Measurements from ENCODE around the gene OSBPL9. TPM values are rescaled to one million over a fixed set of nuclear protein-coding genes. Genes with fewer than 3 reads are reported as not detected.

OSBPL9 gene
- total RNA-seq, 1 donor from 2014 or later: 103 TPM

DNA sequence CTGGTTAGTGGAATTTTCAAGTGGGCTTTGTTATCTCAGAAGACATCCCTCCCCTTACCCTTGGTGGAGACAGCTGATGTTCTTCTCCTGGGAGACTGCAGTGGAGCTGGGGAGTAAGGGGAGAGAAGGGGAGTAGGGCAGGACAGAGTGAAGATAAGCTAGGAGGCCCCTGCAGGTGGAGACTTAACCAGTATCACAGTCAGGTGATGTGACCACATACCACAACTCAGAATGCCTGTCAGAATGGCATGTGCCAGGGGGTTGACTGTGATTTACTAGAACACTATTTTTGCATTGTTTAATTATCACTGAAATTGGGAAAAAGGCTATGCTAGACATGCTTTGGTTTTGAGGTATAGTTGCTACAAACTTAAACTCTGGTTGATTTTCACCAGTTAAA is 137.1 kb downstream of the OSBPL9 start:
- no peak for DNase-seq (ENCODE audit: extremely low spot score, unreplicated experiment)
- TF ChIP-seq, protein P1, sequence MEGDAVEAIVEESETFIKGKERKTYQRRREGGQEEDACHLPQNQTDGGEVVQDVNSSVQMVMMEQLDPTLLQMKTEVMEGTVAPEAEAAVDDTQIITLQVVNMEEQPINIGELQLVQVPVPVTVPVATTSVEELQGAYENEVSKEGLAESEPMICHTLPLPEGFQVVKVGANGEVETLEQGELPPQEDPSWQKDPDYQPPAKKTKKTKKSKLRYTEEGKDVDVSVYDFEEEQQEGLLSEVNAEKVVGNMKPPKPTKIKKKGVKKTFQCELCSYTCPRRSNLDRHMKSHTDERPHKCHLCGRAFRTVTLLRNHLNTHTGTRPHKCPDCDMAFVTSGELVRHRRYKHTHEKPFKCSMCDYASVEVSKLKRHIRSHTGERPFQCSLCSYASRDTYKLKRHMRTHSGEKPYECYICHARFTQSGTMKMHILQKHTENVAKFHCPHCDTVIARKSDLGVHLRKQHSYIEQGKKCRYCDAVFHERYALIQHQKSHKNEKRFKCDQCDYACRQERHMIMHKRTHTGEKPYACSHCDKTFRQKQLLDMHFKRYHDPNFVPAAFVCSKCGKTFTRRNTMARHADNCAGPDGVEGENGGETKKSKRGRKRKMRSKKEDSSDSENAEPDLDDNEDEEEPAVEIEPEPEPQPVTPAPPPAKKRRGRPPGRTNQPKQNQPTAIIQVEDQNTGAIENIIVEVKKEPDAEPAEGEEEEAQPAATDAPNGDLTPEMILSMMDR (IDR thresholded peaks at IDR 0.05): no peak
- no peak overlapping the region for H3K4me3 Mint-ChIP-seq (ENCODE audit: unreplicated experiment)
- H3K4me1 Mint-ChIP-seq (ENCODE audit: unreplicated experiment): peaks cover 26% of the 10 kb centered on the region
- H3K36me3 Mint-ChIP-seq (ENCODE audit: unreplicated experiment): peaks cover 43% of the 10 kb centered on the region
- H3K9me3 Mint-ChIP-seq (ENCODE audit: unreplicated experiment): peaks cover 13% of the 10 kb centered on the region
- no peak overlapping the region for H3K27ac Mint-ChIP-seq (ENCODE audit: unreplicated experiment)
- no peaks in the 10 kb centered on the region for H3K27me3 Mint-ChIP-seq (ENCODE audit: unreplicated experiment)

GRCh38 chr1:51754666-51755065 is 137.8 kb downstream of the OSBPL9 start:
- DNase-seq (ENCODE audit: extremely low spot score, unreplicated experiment): no peak
- peaks cover 43% of the 10 kb centered on the region for H3K36me3 Mint-ChIP-seq (ENCODE audit: unreplicated experiment)

DNA sequence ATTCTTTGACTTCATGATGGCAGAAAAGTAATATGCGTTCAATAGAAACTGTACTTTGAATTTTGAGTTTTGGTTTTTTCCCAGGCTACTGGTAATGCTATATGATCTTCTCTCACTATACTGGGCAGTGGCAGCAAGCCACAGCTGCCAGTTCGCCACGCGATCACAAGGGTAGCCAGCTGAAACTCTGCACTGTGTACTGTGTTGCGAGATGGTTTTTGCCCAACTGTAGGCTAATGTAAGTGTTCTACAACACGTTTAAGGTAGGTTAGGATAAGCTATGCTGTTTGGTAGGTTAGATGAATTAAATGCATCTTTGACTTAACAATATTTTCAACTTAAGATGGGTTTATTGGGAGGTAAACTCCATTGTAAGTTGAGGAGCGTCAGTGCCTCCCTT is 138.5 kb downstream of the OSBPL9 start:
- no peak overlapping the region for H3K4me3 Mint-ChIP-seq (ENCODE audit: unreplicated experiment)
- TF ChIP-seq, protein P1 (IDR thresholded peaks at IDR 0.05): no peak
- H3K9me3 Mint-ChIP-seq (ENCODE audit: unreplicated experiment): peaks cover 13% of the 10 kb centered on the region
- peaks cover 45% of the 10 kb centered on the region for H3K36me3 Mint-ChIP-seq (ENCODE audit: unreplicated experiment)
- H3K4me1 Mint-ChIP-seq (ENCODE audit: unreplicated experiment): peaks cover 32% of the 10 kb centered on the region
- H3K27me3 Mint-ChIP-seq (ENCODE audit: unreplicated experiment): no peaks in the 10 kb centered on the region
- no peak for DNase-seq (ENCODE audit: extremely low spot score, unreplicated experiment)
- H3K27ac Mint-ChIP-seq (ENCODE audit: unreplicated experiment): no peak overlapping the region

More at GRCh38 chr1:51754666-51755065, 137.8 kb downstream of the OSBPL9 start:
- Mint-ChIP-seq H3K27me3 (ENCODE audit: unreplicated experiment) (no peaks in the 10 kb centered on the region), H3K27ac (ENCODE audit: unreplicated experiment) (no peak overlapping the region), H3K4me1 (ENCODE audit: unreplicated experiment) (peaks cover 31% of the 10 kb centered on the region), H3K4me3 (ENCODE audit: unreplicated experiment) (no peak overlapping the region), H3K9me3 (ENCODE audit: unreplicated experiment) (peaks cover 13% of the 10 kb centered on the region)
- TF ChIP-seq, protein P1 (IDR thresholded peaks at IDR 0.05): no peak

DNA sequence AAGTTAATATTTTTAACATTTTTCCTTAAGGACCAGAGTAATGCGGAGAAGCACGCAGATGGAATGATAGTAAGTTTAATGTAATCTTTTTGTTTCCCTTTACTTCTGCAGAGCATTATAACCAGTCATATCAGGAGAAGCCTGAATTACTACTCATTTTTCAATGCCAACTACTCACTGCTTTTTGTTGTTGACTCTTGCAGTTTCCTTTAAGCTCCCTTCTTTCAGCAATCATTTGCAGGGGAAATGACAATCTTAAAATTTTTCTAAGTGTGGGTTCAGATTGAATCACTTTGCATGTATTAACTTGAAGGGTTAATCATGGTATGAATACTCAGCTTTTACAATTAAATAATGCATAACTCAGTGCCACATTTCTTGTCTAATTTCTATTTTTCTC is 139.4 kb downstream of the OSBPL9 start:
- Mint-ChIP-seq H3K27ac (ENCODE audit: unreplicated experiment) (peak overlapping the region; percentile 38), H3K27me3 (ENCODE audit: unreplicated experiment) (no peaks in the 10 kb centered on the region), H3K4me1 (ENCODE audit: unreplicated experiment) (peaks cover 36% of the 10 kb centered on the region), H3K36me3 (ENCODE audit: unreplicated experiment) (peaks cover 47% of the 10 kb centered on the region), H3K9me3 (ENCODE audit: unreplicated experiment) (peaks cover 13% of the 10 kb centered on the region), H3K4me3 (ENCODE audit: unreplicated experiment) (no peak overlapping the region)
- DNase-seq (ENCODE audit: extremely low spot score, unreplicated experiment): no peak
- TF ChIP-seq, protein P1 (IDR thresholded peaks at IDR 0.05): no peak

DNA sequence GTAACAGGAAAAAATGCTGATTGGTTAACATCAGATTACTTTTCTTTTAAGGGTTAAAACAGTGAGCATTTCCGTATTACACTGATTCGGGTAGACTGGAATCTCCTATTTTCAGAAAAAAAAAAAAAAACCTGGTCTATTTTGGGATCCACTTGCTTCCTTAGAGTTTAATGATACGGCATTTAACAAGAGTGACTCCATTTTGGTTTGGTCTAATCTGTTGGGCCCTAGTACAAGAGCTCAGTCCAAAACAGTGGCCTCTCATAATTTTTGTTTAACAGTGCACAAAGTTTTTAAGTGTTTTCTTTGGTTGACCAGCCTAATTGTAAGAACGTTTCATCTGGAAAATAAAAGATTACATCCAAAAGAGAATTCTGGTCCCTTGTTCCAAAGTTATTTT is 141.4 kb downstream of the OSBPL9 start:
- DNase-seq (ENCODE audit: extremely low spot score, unreplicated experiment): no peak
- peaks cover 5% of the 10 kb centered on the region for H3K9me3 Mint-ChIP-seq (ENCODE audit: unreplicated experiment)
- TF ChIP-seq, protein P1 (IDR thresholded peaks at IDR 0.05): no peak
- peaks cover 36% of the 10 kb centered on the region for H3K4me1 Mint-ChIP-seq (ENCODE audit: unreplicated experiment)
- H3K4me3 Mint-ChIP-seq (ENCODE audit: unreplicated experiment): no peak overlapping the region
- no peaks in the 10 kb centered on the region for H3K27me3 Mint-ChIP-seq (ENCODE audit: unreplicated experiment)
- peaks cover 46% of the 10 kb centered on the region for H3K36me3 Mint-ChIP-seq (ENCODE audit: unreplicated experiment)
- no peak overlapping the region for H3K27ac Mint-ChIP-seq (ENCODE audit: unreplicated experiment)
